ENCODE measurements around the gene ZNF511. TPM values are rescaled to one million over a fixed set of nuclear protein-coding genes. Genes with fewer than 3 reads are reported as not detected.

ZNF511 gene
- total and polyA plus RNA-seq, 2 of the 4 experiments (the other 2 are of a cell fraction), result 13.6 to 32.6 TPM

- no TSS peak for BruUV-seq (replicated peaks)
- no peak overlapping the region for H3K4me3 ChIP-seq (ENCODE audit: insufficient read depth, low read depth, low read length)
- H3K9me3 ChIP-seq (ENCODE audit: control insufficient read depth, insufficient read depth, low read length), result no peaks in the 10 kb centered on the region
- ChIA-PET CTCF (no interaction called here), POLR2A (ENCODE audit: unreplicated experiment) (no interaction called here)
- H2AFZ ChIP-seq (replicated peaks; ENCODE audit: low read length, poor library complexity), result no peak overlapping the region
- no peaks in the 10 kb centered on the region for H3K4me1 ChIP-seq (ENCODE audit: control insufficient read depth, insufficient read depth, low read length)
- in situ Hi-C loops (cut with MboI; ENCODE audit: low sequenced_read_pairs), result no loop called here
- H2BK120ac ChIP-seq (ENCODE audit: low read depth, low read length), result no peak overlapping the region
- WGBS, 2 experiments (ENCODE audit: extremely low coverage in 2 of 2, insufficient read length in 1 of 2), result 100% methylated on average over 1 of the region's 14 CpGs; no CpG with 5 or more reads in 1 of the 2 experiments
- H2BK20ac ChIP-seq (ENCODE audit: low read depth, low read length), result no peak overlapping the region
- H2BK15ac ChIP-seq (ENCODE audit: low read depth, low read length), result no peak overlapping the region
- H3K56ac ChIP-seq (ENCODE audit: extremely low read depth, insufficient read depth, low read length), result no peak overlapping the region
- no peak overlapping the region for H3K9ac ChIP-seq (ENCODE audit: low read depth, low read length)
- no peaks in the 10 kb centered on the region for H3K27me3 ChIP-seq (ENCODE audit: control insufficient read depth, insufficient read depth, low read length)
- H2AK9ac ChIP-seq (replicated peaks; ENCODE audit: low read depth, low read length, poor library complexity), result peak overlapping the region; percentile 28
- no peak for TF ChIP-seq FOS (IDR thresholded peaks at IDR 0.05; ENCODE audit: low read depth, low read length)
- TF ChIP-seq SMC3 (IDR thresholded peaks at IDR 0.05; ENCODE audit: low read depth, low read length), result no peak
- TF ChIP-seq MAFK (IDR thresholded peaks at IDR 0.05; ENCODE audit: low read depth, low read length), result no peak
- no peak for TF ChIP-seq MXI1 (IDR thresholded peaks at IDR 0.05; ENCODE audit: borderline replicate concordance, low read depth, low read length)
- no peak for TF ChIP-seq RAD21 (IDR thresholded peaks at IDR 0.05; ENCODE audit: low read length)
- TF ChIP-seq POLR2A (IDR thresholded peaks at IDR 0.05; ENCODE audit: low read depth, low read length), result no peak
- TF ChIP-seq USF2 (IDR thresholded peaks at IDR 0.05; ENCODE audit: low read depth, low read length), result no peak
- no peak for TF ChIP-seq RCOR1 (IDR thresholded peaks at IDR 0.05; ENCODE audit: insufficient replicate concordance, low read length)
- TF ChIP-seq MAZ (IDR thresholded peaks at IDR 0.05; ENCODE audit: borderline replicate concordance, low read depth, low read length), result no peak
- TF ChIP-seq NFE2L2 (IDR thresholded peaks at IDR 0.05; ENCODE audit: low read depth, low read length), result no peak
- no peak for TF ChIP-seq CHD1 (IDR thresholded peaks at IDR 0.05; ENCODE audit: low read depth, low read length)
- TF ChIP-seq BHLHE40 (IDR thresholded peaks at IDR 0.05; ENCODE audit: low read depth, low read length), result no peak
- TF ChIP-seq ELK1 (IDR thresholded peaks at IDR 0.05; ENCODE audit: borderline replicate concordance, low read depth, low read length), result no peak
- no peak for TF ChIP-seq RFX5 (IDR thresholded peaks at IDR 0.05; ENCODE audit: low read depth, low read length)
- TF ChIP-seq CEBPB (IDR thresholded peaks at IDR 0.05; ENCODE audit: low read depth, low read length), result no peak
- peaks cover 26% of the 10 kb centered on the region for H4K20me1 ChIP-seq (ENCODE audit: insufficient read depth, low read length)
- H3K36me3 ChIP-seq (ENCODE audit: control insufficient read depth, insufficient read depth, low read length), result peaks cover 53% of the 10 kb centered on the region
- H4K5ac ChIP-seq (ENCODE audit: low read depth, low read length), result no peak overlapping the region
- H3K14ac ChIP-seq (replicated peaks; ENCODE audit: low read depth, low read length), result no peak overlapping the region
- no peak overlapping the region for H3K23ac ChIP-seq (ENCODE audit: low read depth, low read length)
- no peaks in the 10 kb centered on the region; the same call in 1 of the 2 replicates for H3K9me1 ChIP-seq (ENCODE audit: insufficient read depth, low read length)
- no peak overlapping the region for H3K4me2 ChIP-seq (ENCODE audit: low read depth, low read length)
- H4K91ac ChIP-seq (ENCODE audit: insufficient read depth, low read depth, low read length), result no peak overlapping the region
- no peak overlapping the region for H3K18ac ChIP-seq (ENCODE audit: low read depth, low read length)
- no peak overlapping the region for H4K8ac ChIP-seq (ENCODE audit: low read depth in 2 of 2, low read length in 2 of 2)
- H3K27ac ChIP-seq (ENCODE audit: insufficient read depth, low read length), result no peak overlapping the region
- DNase-seq (no peak), ATAC-seq (ENCODE audit: low read depth) (no peak)
- dilution Hi-C loops (cut with HindIII; ENCODE audit: low sequenced_read_pairs, unreplicated experiment), result no loop called here
- no peak overlapping the region for H2BK5ac ChIP-seq (ENCODE audit: low read depth, low read length, poor library complexity, severe bottlenecking)
- no peak overlapping the region for H2AK5ac ChIP-seq (ENCODE audit: low read depth, low read length)
- H3K4ac ChIP-seq (ENCODE audit: low read depth, low read length), result no peak overlapping the region
- intact Hi-C loops (cut with micrococcal nuclease), result no loop called here
- peaks cover 15 to 25% of the 10 kb centered on the region in 2 experiments; a peak in 3 of 4 replicates for H3K79me1 ChIP-seq (ENCODE audit: low read depth in 1 of 2, low read length in 2 of 2)
These were observed 9.0 kb upstream of the ZNF511 start for GRCh38 chr10:133299738-133300137.
